ENCODE results near the gene VGLL4.

The VGLL4 gene

GRCh38 chr3:11521167-11521566, 122.5 kb downstream of the VGLL4 start:
- no peaks in the 10 kb centered on the region for H3K27me3 ChIP-seq (ENCODE audit: insufficient read depth, poor library complexity, severe bottlenecking)
- no peak for DNase-seq (ENCODE audit: low read depth in 1 of 2, low spot score in 1 of 2)

GRCh38 chr3:11517601-11518000, 126.1 kb downstream of the VGLL4 start:
- DNase-seq (ENCODE audit: low read depth in 1 of 2, low spot score in 1 of 2), result no peak
- H3K27me3 ChIP-seq (ENCODE audit: insufficient read depth, poor library complexity, severe bottlenecking), result no peaks in the 10 kb centered on the region
- H3K27ac ChIP-seq (replicated peaks), result no peak overlapping the region
- TF ChIP-seq SPI1 (IDR thresholded peaks at IDR 0.05; ENCODE audit: borderline replicate concordance, low read depth) (no peak), POLR2AphosphoS5 (IDR thresholded peaks at IDR 0.05; ENCODE audit: low read depth) (no peak), REST (IDR thresholded peaks at IDR 0.05; ENCODE audit: insufficient replicate concordance, low read depth) (no peak), GABPA (IDR thresholded peaks at IDR 0.05; ENCODE audit: low read depth) (no peak)
- H3K4me3 ChIP-seq (replicated peaks; ENCODE audit: insufficient read depth, low read length), result no peak overlapping the region

More at GRCh38 chr3:11521167-11521566, 122.5 kb downstream of the VGLL4 start:
- Histone ChIP-seq H3K27ac (replicated peaks) (no peak overlapping the region), H3K4me3 (replicated peaks; ENCODE audit: insufficient read depth, low read length) (no peak overlapping the region)
- no peak for TF ChIP-seq REST (IDR thresholded peaks at IDR 0.05; ENCODE audit: insufficient replicate concordance, low read depth)
- TF ChIP-seq GABPA (IDR thresholded peaks at IDR 0.05; ENCODE audit: low read depth), result no peak
- TF ChIP-seq POLR2AphosphoS5 (IDR thresholded peaks at IDR 0.05; ENCODE audit: low read depth), result no peak
- no peak for TF ChIP-seq SPI1 (IDR thresholded peaks at IDR 0.05; ENCODE audit: borderline replicate concordance, low read depth)
- no peak for TF ChIP-seq CTCF (IDR thresholded peaks at IDR 0.05; ENCODE audit: insufficient read depth, low read length)

- H3K27me3 ChIP-seq (ENCODE audit: insufficient read depth, poor library complexity, severe bottlenecking), result no peaks in the 10 kb centered on the region
- no peak overlapping the region for H3K4me3 ChIP-seq (replicated peaks; ENCODE audit: insufficient read depth, low read length)
- TF ChIP-seq POLR2AphosphoS5 (IDR thresholded peaks at IDR 0.05; ENCODE audit: low read depth), result no peak
- no peak for TF ChIP-seq CTCF (IDR thresholded peaks at IDR 0.05; ENCODE audit: insufficient read depth, low read length)
- TF ChIP-seq GABPA (IDR thresholded peaks at IDR 0.05; ENCODE audit: low read depth), result no peak
- no peak for TF ChIP-seq SPI1 (IDR thresholded peaks at IDR 0.05; ENCODE audit: borderline replicate concordance, low read depth)
- no peak for TF ChIP-seq REST (IDR thresholded peaks at IDR 0.05; ENCODE audit: insufficient replicate concordance, low read depth)
- no peak for DNase-seq (ENCODE audit: low read depth in 1 of 2, low spot score in 1 of 2)
- H3K27ac ChIP-seq (replicated peaks), result no peak overlapping the region
Observed at GRCh38 chr3:11514191-11514821, 129.4 kb downstream of the VGLL4 start.

Data from HL-60 (cell line).